ENCODE results near the gene COL6A3.

COL6A3 gene

GRCh38 chr2:237413777-237414661 lies at the start of gene COL6A3:
TSS of gene COL6A3 (minus strand) at chr2:237414164. CDS start at chr2:237396817, 17,347 bp downstream.
- DNase-seq: no peak

GRCh38 chr2:237459741-237460174 lies 45.8 kb upstream of the COL6A3 start:
- DNase-seq: no peak

- no peak for DNase-seq
Observed at GRCh38 chr2:237459226-237459625, 45.3 kb upstream of the COL6A3 start.

GRCh38 chr2:237458519-237458918 lies 44.6 kb upstream of the COL6A3 start:
- DNase-seq: no peak

GRCh38 chr2:237457388-237457941 lies 43.5 kb upstream of the COL6A3 start:
- DNase-seq: no peak

GRCh38 chr2:237456200-237456843 lies 42.4 kb upstream of the COL6A3 start:
- DNase-seq: no peak

GRCh38 chr2:237455764-237456163 lies 41.8 kb upstream of the COL6A3 start:
- DNase-seq: no peak

- DNase-seq: no peak
Observed at GRCh38 chr2:237453671-237454070, 39.7 kb upstream of the COL6A3 start.

GRCh38 chr2:237452861-237453260 lies 38.9 kb upstream of the COL6A3 start:
- no peak for DNase-seq

- DNase-seq: no peak
Observed at GRCh38 chr2:237451643-237452469, 37.9 kb upstream of the COL6A3 start.

- DNase-seq: no peak
Observed at GRCh38 chr2:237450583-237450982, 36.6 kb upstream of the COL6A3 start.

GRCh38 chr2:237450108-237450507 lies 36.1 kb upstream of the COL6A3 start:
- no peak for DNase-seq

GRCh38 chr2:237449193-237449881 lies 35.4 kb upstream of the COL6A3 start:
- DNase-seq: no peak

- DNase-seq: no peak
Observed at GRCh38 chr2:237448626-237449025, 34.7 kb upstream of the COL6A3 start.

- DNase-seq: no peak
Observed at GRCh38 chr2:237448171-237448570, 34.2 kb upstream of the COL6A3 start.

- DNase-seq: no peak
Observed at GRCh38 chr2:237447496-237447895, 33.5 kb upstream of the COL6A3 start.

- no peak for DNase-seq
Observed at GRCh38 chr2:237446338-237446665, 32.3 kb upstream of the COL6A3 start.

- no peak for DNase-seq
Observed at GRCh38 chr2:237445611-237446337, 31.8 kb upstream of the COL6A3 start.

- DNase-seq: no peak
Observed at GRCh38 chr2:237444071-237444470, 30.1 kb upstream of the COL6A3 start.

- DNase-seq: peak; percentile 53
Observed at GRCh38 chr2:237441605-237442274, 27.8 kb upstream of the COL6A3 start.

- DNase-seq: peak; percentile 78
Observed at GRCh38 chr2:237440819-237441281, 26.9 kb upstream of the COL6A3 start.

Measured in stimulated activated CD4-positive, alpha-beta T cell treated with anti-CD3 and anti-CD28 coated beads, Interleukin-15, amount 100 ng/mL, for 24 hours (primary cell).